T-cell (primary cell): ENCODE data around the gene DCAF4. TPM values are rescaled to one million over a fixed set of nuclear protein-coding genes. Genes with fewer than 3 reads are reported as not detected.

ENCODE experiments used
- ATAC-seq, 4 experiments: fragments of 200-7000 bp in 3 of 4; fragments of 150-1000 bp in 1 of 4; cut with Tn5 transposase; replicated peaks in 1 of 4; 1 replicate in 3 of 4; 2 replicates in 1 of 4; pipeline ENCODE4 v1.10.0; 2021; ENCODE audit warnings: moderate library complexity in 3 of 4, mild to moderate bottlenecking in 2 of 4, moderate number of reproducible peaks in 1 of 4
- CTCF ChIA-PET, 2 donors: fragments of 300-600 bp; sonication (Branson Sonifier 250); formaldehyde crosslinking; loops; one replicate each; lab custom pipeline; 2022; ENCODE audit warnings: antibody characterized with exemption in 2 of 2; lab: Charles Lee
- POLR2A ChIA-PET, 2 donors: fragments of 300-600 bp; sonication (Branson Sonifier 250); formaldehyde crosslinking; loops; one replicate each; lab custom pipeline; 2022; ENCODE audit warnings: antibody characterized with exemption in 2 of 2; lab: Charles Lee
- DNase-seq, 35 experiments: peaks; one replicate each; pipeline versions ENCODE4 v3.0.0 to v3.0.0-alpha.2; 2013 to 2023
- H3K27ac ChIP-seq: one replicate; pipeline ENCODE4 v1.5.1; 2013; ENCODE audit warnings: low read length
- H3K27me3 ChIP-seq, 2 experiments: replicated peaks in 1 of 2; 1 replicate in 1 of 2; 2 replicates in 1 of 2; pipeline versions ENCODE4 v1.6.1 to v1.7.0; 2013; ENCODE audit warnings: low read length in 1 of 2, mixed read lengths in 1 of 2; ENCODE audit not compliant: control insufficient read depth in 2 of 2, insufficient read depth in 2 of 2; ENCODE audit errors: extremely low read depth in 1 of 2
- H3K36me3 ChIP-seq, 2 donors: 1 replicate in 1 of 2; 2 replicates in 1 of 2; pipeline versions ENCODE4 v1.6.1 to v1.7.0; 2013; ENCODE audit warnings: low read length in 1 of 2; ENCODE audit not compliant: control insufficient read depth in 2 of 2, insufficient read depth in 1 of 2; ENCODE audit errors: extremely low read depth in 1 of 2
- H3K4me1 ChIP-seq, 2 experiments: 1 replicate in 1 of 2; 2 replicates in 1 of 2; pipeline versions ENCODE4 v1.6.1 to v1.7.0; 2013; ENCODE audit warnings: low read length in 2 of 2, mixed read lengths in 1 of 2; ENCODE audit not compliant: insufficient read depth in 2 of 2, control insufficient read depth in 1 of 2; ENCODE audit errors: extremely low read depth in 1 of 2
- H3K4me3 ChIP-seq, 2 donors: 1 replicate in 1 of 2; 2 replicates in 1 of 2; pipeline versions ENCODE4 v1.5.1 to v1.7.0; 2013; ENCODE audit warnings: mild to moderate bottlenecking in 2 of 2, low read length in 1 of 2, moderate library complexity in 1 of 2; ENCODE audit not compliant: control insufficient read depth in 1 of 2; ENCODE audit errors: extremely low read depth in 1 of 2
- H3K9me3 ChIP-seq: 2 replicates; pipeline ENCODE4 v1.7.0; 2013
- H3K27ac Mint-ChIP-seq, 2 donors: one replicate each; pipeline ENCODE4 v1.8.0; 2020 to 2021; ENCODE audit warnings: mild to moderate bottlenecking in 2 of 2, mixed read lengths in 2 of 2
- H3K27me3 Mint-ChIP-seq, 2 donors: one replicate each; pipeline ENCODE4 v1.8.0; 2021 to 2022; ENCODE audit warnings: mixed read lengths in 2 of 2
- H3K36me3 Mint-ChIP-seq: one replicate; pipeline ENCODE4 v1.8.0; 2021; ENCODE audit warnings: mixed read lengths
- H3K4me1 Mint-ChIP-seq, 3 donors: one replicate each; pipeline ENCODE4 v1.8.0; 2020 to 2022; ENCODE audit warnings: mixed read lengths in 3 of 3, mild to moderate bottlenecking in 1 of 3
- H3K4me3 Mint-ChIP-seq, 3 donors: one replicate each; pipeline ENCODE4 v1.8.0; 2020 to 2022; ENCODE audit warnings: mild to moderate bottlenecking in 3 of 3, mixed read lengths in 3 of 3, moderate library complexity in 3 of 3
- H3K9me3 Mint-ChIP-seq, 3 donors: one replicate each; pipeline ENCODE4 v1.8.0; 2020 to 2022; ENCODE audit warnings: mixed read lengths in 3 of 3
- WGBS: methylation state at CpG from one replicate; pipeline ENCODE4 v1.1.5; 2013; ENCODE audit warnings: missing lambda C conversion rate; ENCODE audit not compliant: insufficient coverage; 5-methylcytosine and 5-hydroxymethylcytosine counted together
- total RNA-seq, 35 experiments: library from RNA in 6 of 35; stranded (reverse) in 6 of 35; fragments of 120-200 nt in 1 of 35; gene quantifications; one replicate each; pipeline versions ENCODE4 v1.2.1 to v1.2.4 and lab custom pipeline; 2013 to 2026

DCAF4 gene
- total RNA-seq, 5 donors from 2014 or later (not counting 1 experiment from before 2014, with no cell fraction given): 21.3 to 36.4 (median 25.4) TPM

GRCh38 chr14:72965249-72965648 lies 39.0 kb downstream of the DCAF4 start:
- WGBS: 78% methylated on average over 3 of the region's 6 CpGs

GRCh38 chr14:72966038-72966437 lies 39.8 kb downstream of the DCAF4 start:
- no peak overlapping the region for H3K4me3 ChIP-seq
- no peak overlapping the region for H3K4me3 Mint-ChIP-seq
- peaks cover 5 to 23% of the 10 kb centered on the region in 2 donors for H3K36me3 ChIP-seq
- no peak overlapping the region for H3K27ac Mint-ChIP-seq
- WGBS: 98% methylated on average over 5 of the region's 6 CpGs
- ChIA-PET POLR2A (no interaction called here), CTCF (no interaction called here)
- no peak overlapping the region for H3K27ac ChIP-seq
- peaks cover 0 to 7% (median 5%) of the 10 kb centered on the region in 3 donors for H3K4me1 Mint-ChIP-seq
- DNase-seq (no peak), ATAC-seq (no peak)
- H3K4me1 ChIP-seq: peaks cover 0 to 5% of the 10 kb centered on the region in 2 experiments
- H3K36me3 Mint-ChIP-seq: peaks cover 28% of the 10 kb centered on the region
- no peaks in the 10 kb centered on the region for H3K27me3 Mint-ChIP-seq
- H3K9me3 ChIP-seq: no peaks in the 10 kb centered on the region
- no peaks in the 10 kb centered on the region for H3K9me3 Mint-ChIP-seq
- no peaks in the 10 kb centered on the region for H3K27me3 ChIP-seq

More at GRCh38 chr14:72965249-72965648, 39.0 kb downstream of the DCAF4 start:
- peaks cover 0 to 7% (median 5%) of the 10 kb centered on the region in 3 donors for H3K4me1 Mint-ChIP-seq
- Histone ChIP-seq H3K9me3 (no peaks in the 10 kb centered on the region), H3K36me3 (peaks cover 5 to 27% of the 10 kb centered on the region in 2 donors), H3K27ac (no peak overlapping the region), H3K4me3 (no peak overlapping the region), H3K27me3 (no peaks in the 10 kb centered on the region), H3K4me1 (peaks cover 0 to 5% of the 10 kb centered on the region in 2 experiments)
- no peaks in the 10 kb centered on the region for H3K27me3 Mint-ChIP-seq
- H3K27ac Mint-ChIP-seq: no peak overlapping the region
- POLR2A ChIA-PET: no interaction called here
- CTCF ChIA-PET: no interaction called here
- DNase-seq (no peak), ATAC-seq (no peak)
- no peak overlapping the region for H3K4me3 Mint-ChIP-seq
- H3K9me3 Mint-ChIP-seq: no peaks in the 10 kb centered on the region
- peaks cover 29% of the 10 kb centered on the region for H3K36me3 Mint-ChIP-seq

- POLR2A ChIA-PET: no interaction called here
- 80% methylated on average over 1 of the region's 5 CpGs for WGBS
- Mint-ChIP-seq H3K27me3 (no peaks in the 10 kb centered on the region), H3K4me1 (peaks cover 0 to 7% (median 5%) of the 10 kb centered on the region in 3 donors), H3K36me3 (peaks cover 26% of the 10 kb centered on the region), H3K27ac (no peak overlapping the region), H3K4me3 (no peak overlapping the region), H3K9me3 (no peaks in the 10 kb centered on the region)
- H3K27me3 ChIP-seq: no peaks in the 10 kb centered on the region
- H3K4me3 ChIP-seq: no peak overlapping the region
- ATAC-seq (no peak), DNase-seq (no peak)
- peaks cover 4 to 26% of the 10 kb centered on the region in 2 donors for H3K36me3 ChIP-seq
- CTCF ChIA-PET: no interaction called here
- H3K27ac ChIP-seq: no peak overlapping the region
- H3K9me3 ChIP-seq: no peaks in the 10 kb centered on the region
- peaks cover 0 to 4% of the 10 kb centered on the region in 2 experiments for H3K4me1 ChIP-seq
Observed at GRCh38 chr14:72968316-72968715, 42.1 kb downstream of the DCAF4 start.

DNA sequence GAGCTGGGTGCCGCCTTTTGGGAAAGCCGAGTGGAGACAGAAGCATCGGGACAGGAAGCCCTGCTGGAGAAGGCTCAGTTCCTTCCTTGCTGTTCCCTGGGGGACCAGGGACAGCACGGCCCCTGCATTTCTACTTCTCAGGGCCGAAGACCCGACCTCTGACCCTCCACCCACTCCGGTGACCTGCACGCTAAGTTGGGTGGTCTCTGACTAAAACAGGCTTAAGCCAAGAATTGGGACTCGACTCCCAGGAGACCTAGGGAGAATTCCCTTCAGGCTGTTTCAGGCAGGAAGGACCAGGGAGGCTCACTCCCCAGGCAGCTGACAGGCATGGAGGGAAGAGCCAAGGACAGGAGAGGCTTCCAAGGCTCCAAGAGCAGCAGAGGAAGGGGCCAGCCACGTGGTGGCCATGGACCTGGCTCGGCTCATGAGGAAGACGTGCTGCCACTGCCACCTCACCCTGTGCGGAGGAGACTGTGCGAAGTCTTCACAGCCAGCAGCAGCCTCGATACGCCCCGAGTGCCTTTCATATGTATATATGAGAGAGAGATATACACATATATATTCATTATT lies 43.9 kb downstream of the DCAF4 start:
- DNase-seq (no peak), ATAC-seq (no peak)
- Mint-ChIP-seq H3K9me3 (no peaks in the 10 kb centered on the region), H3K4me3 (no peak overlapping the region), H3K27ac (no peak overlapping the region), H3K4me1 (peaks cover 0 to 5% (median under 1%) of the 10 kb centered on the region in 3 donors), H3K27me3 (no peaks in the 10 kb centered on the region), H3K36me3 (peaks cover 39% of the 10 kb centered on the region)
- ChIA-PET POLR2A (no interaction called here), CTCF (no interaction called here)
- peaks cover 11 to 44% of the 10 kb centered on the region in 2 donors for H3K36me3 ChIP-seq
- H3K27me3 ChIP-seq: no peaks in the 10 kb centered on the region
- H3K4me1 ChIP-seq: no peaks in the 10 kb centered on the region
- no peak overlapping the region for H3K27ac ChIP-seq
- 99% methylated on average over 4 of the region's 17 CpGs for WGBS
- no peak overlapping the region for H3K4me3 ChIP-seq
- H3K9me3 ChIP-seq: no peaks in the 10 kb centered on the region

DNA sequence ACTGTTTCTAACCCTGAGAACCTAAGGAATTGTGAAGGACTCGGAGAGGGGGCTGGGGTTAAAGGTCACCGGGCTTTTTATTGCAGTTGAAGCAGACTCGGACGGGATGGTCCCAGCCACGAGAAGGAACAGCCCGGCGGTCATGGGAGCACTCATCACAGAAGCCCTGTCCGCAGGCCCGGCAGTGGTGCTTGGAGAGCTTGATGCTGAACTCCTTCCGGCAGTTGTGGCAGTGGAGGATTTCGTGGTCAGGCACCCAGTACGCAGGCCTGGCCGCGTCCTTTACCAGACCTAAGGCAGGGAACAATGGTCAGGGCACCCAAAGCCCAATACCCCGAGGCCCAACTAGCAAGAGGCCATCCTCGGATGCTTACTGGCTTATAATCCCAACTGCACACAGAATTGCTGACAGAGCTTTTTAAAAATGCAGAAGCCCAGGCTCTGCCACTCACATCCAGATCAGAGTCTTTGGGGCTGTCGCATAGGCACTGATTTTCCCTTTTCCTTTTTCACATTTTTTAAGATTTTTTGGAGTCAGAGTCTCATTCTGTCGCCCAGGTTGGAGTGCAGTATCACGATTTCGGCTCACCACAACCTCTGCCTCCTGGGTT lies 44.7 kb downstream of the DCAF4 start:
- POLR2A ChIA-PET: interaction anchor here in 1 of 2 donors (0.7 kb wide), 1 partner anchor 911 kb away, joined by 3 read pairs; no protein-coding TSS in a partner anchor
- Histone ChIP-seq H3K27me3 (no peaks in the 10 kb centered on the region), H3K27ac (no peak overlapping the region), H3K4me1 (no peaks in the 10 kb centered on the region), H3K9me3 (no peaks in the 10 kb centered on the region), H3K4me3 (no peak overlapping the region), H3K36me3 (peaks cover 14 to 52% of the 10 kb centered on the region in 2 donors)
- Mint-ChIP-seq H3K36me3 (peaks cover 47% of the 10 kb centered on the region), H3K4me3 (no peak overlapping the region), H3K27ac (no peak overlapping the region), H3K9me3 (no peaks in the 10 kb centered on the region), H3K27me3 (no peaks in the 10 kb centered on the region), H3K4me1 (peaks cover 0 to 2% (median 0%) of the 10 kb centered on the region in 3 donors)
- DNase-seq (no peak), ATAC-seq (no peak)
- WGBS: 96% methylated on average over 15 of the region's 20 CpGs
- CTCF ChIA-PET: no interaction called here

DNA sequence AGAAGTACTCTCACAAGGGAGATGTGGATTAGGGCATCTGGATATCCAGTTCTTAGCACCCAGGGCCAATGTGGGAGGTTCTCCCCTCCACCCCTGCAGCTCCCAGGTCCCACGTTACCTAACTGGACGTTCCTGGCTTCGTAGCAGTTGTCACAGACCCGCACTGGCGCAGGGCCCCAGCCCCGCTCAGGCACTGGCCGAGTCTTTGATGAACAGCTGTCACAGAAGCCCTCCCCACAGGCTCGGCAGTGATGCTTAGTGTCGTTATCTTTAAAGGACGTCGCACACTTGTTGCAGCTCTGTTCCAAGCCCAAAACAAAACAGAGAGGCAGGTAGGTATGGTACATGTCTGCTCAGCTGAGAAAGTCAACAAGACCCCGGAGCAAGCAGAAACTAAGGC lies 48.4 kb downstream of the DCAF4 start:
- Mint-ChIP-seq H3K27ac (no peak overlapping the region), H3K4me1 (no peaks in the 10 kb centered on the region), H3K27me3 (no peaks in the 10 kb centered on the region), H3K4me3 (no peak overlapping the region), H3K36me3 (peaks cover 56% of the 10 kb centered on the region), H3K9me3 (no peaks in the 10 kb centered on the region)
- ChIA-PET POLR2A (no interaction called here), CTCF (no interaction called here)
- DNase-seq (no peak), ATAC-seq (no peak)
- Histone ChIP-seq H3K27me3 (no peaks in the 10 kb centered on the region), H3K9me3 (no peaks in the 10 kb centered on the region), H3K36me3 (peaks cover 21 to 68% of the 10 kb centered on the region in 2 donors), H3K4me1 (no peaks in the 10 kb centered on the region), H3K4me3 (no peak overlapping the region), H3K27ac (no peak overlapping the region)
- WGBS: 93% methylated on average over 11 of the region's 12 CpGs
